ENCODE data around the gene ACD.

ACD gene

DNA sequence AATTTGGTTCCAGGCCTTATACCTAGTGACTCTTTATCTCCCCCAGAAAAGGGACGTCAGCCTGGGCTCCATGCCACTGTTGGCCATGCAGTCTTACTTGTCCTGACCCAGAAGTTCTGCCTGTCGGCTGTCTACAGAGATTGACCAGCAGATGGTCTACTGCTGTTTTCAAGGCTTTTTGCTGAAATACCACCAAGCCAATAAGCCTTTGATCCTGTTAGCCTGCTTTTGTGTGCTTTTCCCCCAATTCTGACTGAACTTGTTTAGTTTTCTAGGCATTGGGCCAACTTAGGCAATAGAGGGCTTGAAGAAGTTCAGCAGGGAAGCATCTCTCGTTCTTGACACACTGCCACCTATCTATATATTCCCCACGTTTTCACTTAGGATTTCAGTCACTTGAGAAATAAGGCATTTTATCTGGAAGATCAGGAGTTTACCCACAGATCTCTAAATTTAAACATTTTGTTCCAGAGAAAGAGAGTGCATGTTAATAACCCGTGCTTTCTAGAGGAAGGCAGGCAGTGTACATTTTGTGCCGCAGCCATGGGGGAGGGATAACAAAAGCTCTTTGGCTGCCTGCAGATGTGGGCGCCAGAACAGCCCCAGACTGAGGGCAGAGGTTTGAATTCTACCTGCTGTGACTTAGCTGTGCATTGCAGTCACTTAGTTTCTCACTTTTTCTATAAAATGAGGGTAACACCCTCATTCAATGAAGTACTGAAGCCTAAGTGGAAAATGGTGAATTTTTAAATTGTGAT, 27.5 kb downstream of the ACD start:
- no peak for DNase-seq (ENCODE audit: low spot score in 2 of 2)
- no peaks in the 10 kb centered on the region for H3K4me1 Mint-ChIP-seq
- H3K27me3 Mint-ChIP-seq, result no peaks in the 10 kb centered on the region
- no peaks in the 10 kb centered on the region for H3K9me3 Mint-ChIP-seq
- H3K27ac Mint-ChIP-seq, result peak overlapping the region; percentile 30
- peaks cover 21% of the 10 kb centered on the region for H3K36me3 Mint-ChIP-seq
- no peak overlapping the region for H3K4me3 Mint-ChIP-seq
- ATAC-seq (ENCODE audit: low read depth), result no peak

DNA sequence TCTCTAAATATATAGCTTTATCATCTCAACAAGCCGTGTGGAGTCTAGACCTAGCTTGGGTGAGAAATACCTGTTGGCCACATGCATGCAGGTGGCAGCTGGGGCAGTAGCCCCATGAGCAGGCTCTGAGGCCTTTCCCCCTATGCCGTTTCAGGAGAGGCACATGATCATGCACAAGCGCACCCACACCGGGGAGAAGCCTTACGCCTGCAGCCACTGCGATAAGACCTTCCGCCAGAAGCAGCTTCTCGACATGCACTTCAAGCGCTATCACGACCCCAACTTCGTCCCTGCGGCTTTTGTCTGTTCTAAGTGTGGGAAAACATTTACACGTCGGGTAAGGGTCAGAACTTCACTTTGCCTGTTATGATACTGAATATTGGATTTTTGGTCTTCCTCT, 31.8 kb downstream of the ACD start:
- peaks cover 2% of the 10 kb centered on the region for H3K4me1 Mint-ChIP-seq
- H3K36me3 Mint-ChIP-seq, result peaks cover 24% of the 10 kb centered on the region
- DNase-seq (ENCODE audit: low spot score in 2 of 2) (no peak), ATAC-seq (ENCODE audit: low read depth) (no peak)
- H3K27ac Mint-ChIP-seq, result no peak overlapping the region
- no peaks in the 10 kb centered on the region for H3K9me3 Mint-ChIP-seq
- H3K4me3 Mint-ChIP-seq, result no peak overlapping the region
- H3K27me3 Mint-ChIP-seq, result no peaks in the 10 kb centered on the region

DNA sequence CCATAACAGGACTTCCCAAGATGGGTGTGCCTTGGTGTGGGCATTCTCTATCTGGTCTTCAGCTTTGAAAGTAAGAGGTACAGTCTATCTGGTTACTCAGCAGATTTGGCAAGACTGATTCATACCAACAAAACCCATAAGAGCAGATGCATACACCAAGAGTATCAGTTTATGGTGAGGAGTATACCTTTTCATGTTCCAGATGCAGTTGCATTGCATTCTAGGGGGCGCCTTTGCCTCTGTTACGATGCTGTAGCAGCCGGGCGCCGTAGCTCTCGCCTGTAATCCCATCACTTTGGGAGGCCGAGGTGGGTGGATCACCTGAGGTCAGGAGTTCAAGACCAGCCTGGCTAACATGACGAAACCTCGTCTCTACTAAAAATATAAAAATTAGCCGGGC, 46.3 kb downstream of the ACD start:
- peaks cover 19% of the 10 kb centered on the region for H3K36me3 Mint-ChIP-seq

DNA sequence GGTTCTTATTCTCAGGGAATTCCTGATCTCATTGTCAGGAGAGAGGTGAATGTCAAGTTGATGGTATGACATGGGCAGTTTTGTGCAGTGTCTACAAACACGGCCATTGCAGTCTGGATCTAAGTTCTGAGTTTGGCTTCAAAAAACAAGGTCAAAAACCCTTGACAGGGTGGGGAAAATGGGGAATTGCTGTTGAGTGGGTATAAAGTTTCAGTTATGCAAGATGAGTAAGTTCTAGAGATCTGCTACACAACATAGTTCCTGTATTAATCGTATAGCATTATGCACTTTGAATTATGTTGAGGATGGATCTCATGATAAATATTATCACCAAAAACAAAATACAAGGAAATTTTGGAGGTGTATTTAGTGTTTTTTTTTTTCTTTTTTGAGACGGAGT, 51.7 kb downstream of the ACD start:
- Mint-ChIP-seq H3K27ac (peak overlapping the region; percentile 32), H3K9me3 (no peaks in the 10 kb centered on the region), H3K36me3 (peaks cover 11% of the 10 kb centered on the region), H3K27me3 (no peaks in the 10 kb centered on the region), H3K4me1 (peaks cover 16% of the 10 kb centered on the region), H3K4me3 (no peak overlapping the region)
- ATAC-seq (ENCODE audit: low read depth) (no peak), DNase-seq (ENCODE audit: low spot score in 2 of 2) (no peak)

More for the DNA sequence above, 46.3 kb downstream of the ACD start:
- no peak for ATAC-seq (ENCODE audit: low read depth)
- H3K9me3 Mint-ChIP-seq, result no peaks in the 10 kb centered on the region
- H3K4me3 Mint-ChIP-seq, result no peak overlapping the region
- no peak for DNase-seq (ENCODE audit: low spot score in 2 of 2)
- peaks cover 2% of the 10 kb centered on the region for H3K4me1 Mint-ChIP-seq
- no peaks in the 10 kb centered on the region for H3K27me3 Mint-ChIP-seq
- no peak overlapping the region for H3K27ac Mint-ChIP-seq
